ENCODE data around the gene GTF2A1L.
"Not testable (repeated sequence)": the region's sequence is repeated elsewhere in the genome, so short reads cannot be mapped to it uniquely, and the experiment has no call there.

The GTF2A1L gene

GRCh38 chr2:48605482-48606175 is 12.0 kb upstream of the GTF2A1L start:
- no peak for DNase-seq (ENCODE audit: low read depth)
- H3K4me3 ChIP-seq (ENCODE audit: low read depth, low read length): no peak overlapping the region

GRCh38 chr2:48607307-48608014 is 10.2 kb upstream of the GTF2A1L start:
- DNase-seq (ENCODE audit: low read depth): no peak
- no peak overlapping the region for H3K4me3 ChIP-seq (ENCODE audit: low read depth, low read length)

GRCh38 chr2:48613211-48613610 is 4.4 kb upstream of the GTF2A1L start:
- no peak overlapping the region for H3K4me3 ChIP-seq (ENCODE audit: low read depth, low read length)
- DNase-seq (ENCODE audit: low read depth): no peak

- not testable (repeated sequence) for H3K4me3 ChIP-seq (ENCODE audit: low read depth, low read length); DNase-seq (ENCODE audit: low read depth)
These were observed 3.1 kb upstream of the GTF2A1L start for GRCh38 chr2:48614581-48614980.

- DNase-seq (ENCODE audit: low read depth): no peak
- H3K4me3 ChIP-seq (ENCODE audit: low read depth, low read length): no peak overlapping the region
These were observed 1.9 kb downstream of the GTF2A1L start for GRCh38 chr2:48619526-48619925.

GRCh38 chr2:48620604-48621003 is 2.9 kb downstream of the GTF2A1L start:
- H3K4me3 ChIP-seq (ENCODE audit: low read depth, low read length): no peak overlapping the region

GRCh38 chr2:48622691-48623090 is 5.0 kb downstream of the GTF2A1L start:
- not testable (repeated sequence) for DNase-seq (ENCODE audit: low read depth); H3K4me3 ChIP-seq (ENCODE audit: low read depth, low read length)

More at GRCh38 chr2:48620604-48621003, 2.9 kb downstream of the GTF2A1L start:
- DNase-seq (ENCODE audit: low read depth): no peak

GRCh38 chr2:48624696-48625095 is 7.0 kb downstream of the GTF2A1L start:
- no peak overlapping the region for H3K4me3 ChIP-seq (ENCODE audit: low read depth, low read length)
- DNase-seq (ENCODE audit: low read depth): no peak

- DNase-seq (ENCODE audit: low read depth): no peak
- H3K4me3 ChIP-seq (ENCODE audit: low read depth, low read length): no peak overlapping the region
These were observed 8.4 kb downstream of the GTF2A1L start for GRCh38 chr2:48626047-48626446.

GRCh38 chr2:48633143-48633542 is 15.5 kb downstream of the GTF2A1L start:
- H3K4me3 ChIP-seq (ENCODE audit: low read depth, low read length): no peak overlapping the region
- DNase-seq (ENCODE audit: low read depth): no peak

GRCh38 chr2:48635786-48636185 is 18.1 kb downstream of the GTF2A1L start:
- no peak for DNase-seq (ENCODE audit: low read depth)
- H3K4me3 ChIP-seq (ENCODE audit: low read depth, low read length): no peak overlapping the region

GRCh38 chr2:48638261-48638660 is 20.6 kb downstream of the GTF2A1L start:
- no peak overlapping the region for H3K4me3 ChIP-seq (ENCODE audit: low read depth, low read length)
- DNase-seq (ENCODE audit: low read depth): no peak

GRCh38 chr2:48651158-48651790 is 33.6 kb downstream of the GTF2A1L start:
- H3K4me3 ChIP-seq (ENCODE audit: low read depth, low read length): no peak overlapping the region
- DNase-seq (ENCODE audit: low read depth): peak; percentile 9

GRCh38 chr2:48668992-48669391 is 51.3 kb downstream of the GTF2A1L start:
- H3K4me3 ChIP-seq (ENCODE audit: low read depth, low read length): no peak overlapping the region
- DNase-seq (ENCODE audit: low read depth): no peak

GRCh38 chr2:48673581-48673980 is 55.9 kb downstream of the GTF2A1L start:
- no peak overlapping the region for H3K4me3 ChIP-seq (ENCODE audit: low read depth, low read length)
- no peak for DNase-seq (ENCODE audit: low read depth)

GRCh38 chr2:48674933-48675332 is 57.3 kb downstream of the GTF2A1L start:
- DNase-seq (ENCODE audit: low read depth): no peak
- H3K4me3 ChIP-seq (ENCODE audit: low read depth, low read length): no peak overlapping the region

GRCh38 chr2:48677450-48677849 is 59.8 kb downstream of the GTF2A1L start:
- H3K4me3 ChIP-seq (ENCODE audit: low read depth, low read length): no peak overlapping the region
- no peak for DNase-seq (ENCODE audit: low read depth)

GRCh38 chr2:48685126-48685525 is 67.5 kb downstream of the GTF2A1L start:
- no peak for DNase-seq (ENCODE audit: low read depth)
- H3K4me3 ChIP-seq (ENCODE audit: low read depth, low read length): no peak overlapping the region

GRCh38 chr2:48691935-48692691 is 74.5 kb downstream of the GTF2A1L start:
- DNase-seq (ENCODE audit: low read depth): no peak
- no peak overlapping the region for H3K4me3 ChIP-seq (ENCODE audit: low read depth, low read length)

- DNase-seq (ENCODE audit: low read depth): no peak
- H3K4me3 ChIP-seq (ENCODE audit: low read depth, low read length): no peak overlapping the region
These were observed 75.4 kb downstream of the GTF2A1L start for GRCh38 chr2:48693066-48693465.
